Measurements from ENCODE around the gene FHOD3.

- TF ChIP-seq CTCF (conservative IDR thresholded peaks at IDR 0.05; ENCODE audit: low read depth, low read length) = no peak
- no peak for TF ChIP-seq EZH2 (IDR thresholded peaks at IDR 0.05; ENCODE audit: borderline replicate concordance, low read depth, low read length, poor library complexity, severe bottlenecking)
These were observed 170.6 kb downstream of the FHOD3 start for GRCh38 chr18:36468161-36468560.

Measured in A673 (cell line).